Measurements from ENCODE around the gene OBSCN.

OBSCN gene

DNA sequence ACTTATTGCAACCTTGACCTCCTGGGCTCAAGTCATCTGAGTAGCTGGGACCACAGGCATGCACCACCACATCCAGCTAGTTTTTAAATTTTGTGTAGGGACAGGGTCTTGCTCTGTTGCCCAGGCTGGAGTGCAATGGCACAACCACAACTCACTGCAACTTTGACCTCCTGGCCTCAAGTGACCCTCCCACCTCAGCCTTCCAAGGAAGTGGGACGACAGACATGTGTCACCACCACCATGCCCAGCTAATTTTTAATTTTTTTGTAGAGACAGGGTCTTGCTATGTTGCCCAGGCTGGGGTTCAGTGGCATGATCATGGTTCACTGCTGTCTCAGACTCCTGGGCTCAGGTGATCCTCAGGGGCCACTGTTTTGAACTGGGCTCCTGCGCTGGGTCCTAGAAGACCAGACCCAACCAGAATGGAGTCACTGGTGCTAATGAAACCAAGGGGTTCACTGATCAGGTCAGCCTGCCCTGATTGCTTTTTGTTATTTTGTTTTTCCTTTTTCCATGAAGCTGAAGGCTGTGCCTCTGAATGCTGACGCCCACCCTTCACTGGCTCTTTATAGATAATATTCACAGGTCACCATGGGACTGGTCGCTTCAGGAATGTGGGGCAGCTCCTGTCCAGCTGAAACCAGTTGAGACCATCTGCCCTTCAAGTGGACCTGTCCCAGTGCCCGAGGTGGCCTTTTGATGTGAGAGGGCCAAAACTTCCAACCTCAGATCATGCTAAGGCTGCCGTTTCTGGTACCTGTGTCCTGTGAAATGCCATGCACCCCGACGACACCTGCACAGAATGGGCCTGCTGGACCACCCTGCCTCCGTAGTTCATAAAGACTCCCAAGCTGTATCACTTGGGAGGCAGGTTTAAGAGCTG is 203.9 kb downstream of the OBSCN start:
- H3K9me3 Mint-ChIP-seq (ENCODE audit: low read depth), result no peaks in the 10 kb centered on the region
- H3K4me1 Mint-ChIP-seq (ENCODE audit: low read depth), result peaks cover 16% of the 10 kb centered on the region
- H3K4me3 Mint-ChIP-seq, result no peak overlapping the region
- no peak overlapping the region for H3K27ac Mint-ChIP-seq
- H3K36me3 Mint-ChIP-seq, result no peaks in the 10 kb centered on the region
- H3K27me3 Mint-ChIP-seq, result no peaks in the 10 kb centered on the region

DNA sequence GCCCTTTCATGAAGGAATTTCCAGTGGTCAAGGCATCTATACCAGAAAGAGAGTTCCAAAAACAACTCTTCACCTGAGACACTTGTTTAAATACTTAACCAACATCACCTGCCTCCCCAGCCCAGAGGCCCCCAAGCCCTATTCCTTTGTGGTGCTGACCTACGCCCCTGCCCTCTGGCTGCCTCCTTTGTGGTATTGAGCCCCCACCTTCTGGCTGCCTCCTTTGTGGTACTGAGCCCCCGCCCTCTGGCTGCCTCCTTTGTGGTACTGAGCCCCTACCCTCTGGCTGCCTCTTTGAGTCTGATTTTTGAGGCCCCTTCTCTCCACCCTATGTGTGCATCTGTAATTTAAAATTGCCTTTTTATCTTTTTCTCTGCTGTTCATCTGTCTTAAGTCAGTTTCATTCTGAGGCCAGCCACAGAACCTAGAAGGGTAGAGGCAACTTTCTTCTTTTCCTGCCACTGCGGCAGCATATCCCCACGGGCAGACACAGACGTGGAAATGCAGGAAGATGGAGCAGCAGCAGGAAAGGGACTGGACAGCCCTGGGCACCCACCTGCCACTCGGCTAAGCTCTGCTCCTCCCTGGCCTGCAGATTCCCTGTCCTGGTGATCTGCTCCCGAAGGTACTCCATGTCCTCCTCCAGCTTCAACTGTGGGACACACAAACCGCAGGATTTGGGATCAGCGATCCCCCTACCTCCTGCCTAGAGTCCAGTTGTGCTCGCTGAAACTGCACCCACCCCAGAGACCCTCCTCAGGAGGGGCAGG is 205.6 kb downstream of the OBSCN start:
- no peak overlapping the region for H3K27ac Mint-ChIP-seq
- H3K36me3 Mint-ChIP-seq, result no peaks in the 10 kb centered on the region
- no peaks in the 10 kb centered on the region for H3K27me3 Mint-ChIP-seq
- no peaks in the 10 kb centered on the region for H3K9me3 Mint-ChIP-seq (ENCODE audit: low read depth)
- no peak overlapping the region for H3K4me3 Mint-ChIP-seq
- peaks cover 19% of the 10 kb centered on the region for H3K4me1 Mint-ChIP-seq (ENCODE audit: low read depth)

DNA sequence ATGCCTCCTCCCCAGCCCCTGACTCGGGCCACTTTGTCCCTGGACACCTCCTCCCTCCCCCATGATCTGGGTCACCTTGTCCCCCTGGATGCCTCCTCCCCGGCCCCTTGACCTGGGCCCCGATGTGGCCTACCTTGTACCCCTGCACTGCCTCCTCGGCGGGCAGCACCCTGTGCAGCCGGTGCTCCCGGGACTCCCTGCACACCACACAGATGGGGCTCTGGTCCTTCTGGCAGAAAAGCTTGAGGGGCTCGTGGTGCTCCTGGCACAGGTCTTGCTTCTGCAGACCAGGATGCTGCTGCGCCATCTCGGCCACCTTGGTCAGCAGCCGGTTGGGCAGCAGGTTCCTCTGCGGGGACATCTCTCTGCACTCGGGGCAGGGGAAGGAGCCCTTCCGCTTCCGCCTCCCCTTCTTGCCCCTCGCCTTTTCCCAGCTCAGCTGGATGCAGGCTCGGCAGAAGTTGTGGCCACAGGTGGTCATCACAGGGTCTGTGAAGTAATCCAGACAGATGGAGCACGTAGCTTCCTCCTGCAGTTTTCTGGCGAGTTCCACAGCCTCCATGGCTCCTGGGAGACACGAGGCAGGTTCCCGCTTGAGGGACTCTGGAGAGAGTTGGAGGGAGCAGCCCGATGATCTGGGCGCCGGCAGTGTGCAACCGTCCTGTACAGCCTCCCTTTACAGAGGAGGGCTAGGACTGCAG is 206.8 kb downstream of the OBSCN start:
- peaks cover 3% of the 10 kb centered on the region for H3K27me3 Mint-ChIP-seq
- H3K36me3 Mint-ChIP-seq, result no peaks in the 10 kb centered on the region
- no peak overlapping the region for H3K27ac Mint-ChIP-seq
- H3K4me3 Mint-ChIP-seq, result no peak overlapping the region
- H3K4me1 Mint-ChIP-seq (ENCODE audit: low read depth), result peaks cover 16% of the 10 kb centered on the region
- H3K9me3 Mint-ChIP-seq (ENCODE audit: low read depth), result no peaks in the 10 kb centered on the region

DNA sequence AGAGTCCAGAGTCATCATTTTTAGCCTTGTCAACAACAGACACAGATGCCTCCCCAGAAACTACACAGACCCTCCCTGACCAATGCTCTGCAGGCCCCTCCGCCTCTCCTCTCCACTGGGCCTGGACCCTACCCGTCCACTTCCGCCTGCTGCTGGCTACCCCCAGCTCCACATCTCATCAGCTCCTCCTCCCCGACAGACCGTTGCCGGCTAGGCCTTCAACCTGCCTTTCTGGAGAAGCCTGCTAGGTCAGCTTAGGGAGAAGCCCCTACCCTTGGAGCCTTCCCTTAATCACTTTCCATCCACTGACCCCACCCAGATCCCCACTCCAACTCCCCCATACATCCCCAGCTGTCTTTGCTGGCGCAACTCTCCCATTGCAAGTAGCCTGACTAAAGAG is 207.4 kb downstream of the OBSCN start:
- H3K4me1 Mint-ChIP-seq (ENCODE audit: low read depth), result peaks cover 16% of the 10 kb centered on the region
- H3K27me3 Mint-ChIP-seq, result peaks cover 3% of the 10 kb centered on the region
- no peak overlapping the region for H3K27ac Mint-ChIP-seq
- H3K36me3 Mint-ChIP-seq, result no peaks in the 10 kb centered on the region
- H3K9me3 Mint-ChIP-seq (ENCODE audit: low read depth), result no peaks in the 10 kb centered on the region
- peak overlapping the region; percentile 60 for H3K4me3 Mint-ChIP-seq

DNA sequence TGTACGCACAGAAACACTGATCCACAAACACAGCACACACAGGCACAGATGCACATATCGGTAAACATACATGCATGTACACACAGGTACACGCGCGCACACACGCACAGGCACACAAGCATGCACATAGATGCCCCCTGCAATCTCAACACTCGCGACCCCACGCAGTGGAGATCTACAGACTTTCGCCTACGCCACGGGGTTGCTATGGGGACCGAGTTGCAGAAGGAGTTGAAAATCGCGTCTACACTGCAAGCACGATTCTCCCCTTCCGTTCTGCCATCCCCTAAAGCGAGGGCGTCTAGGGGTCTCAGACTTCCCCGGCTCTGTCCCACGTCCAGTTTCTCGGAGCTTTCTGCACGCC is 208.0 kb downstream of the OBSCN start:
- Mint-ChIP-seq H3K36me3 (no peaks in the 10 kb centered on the region), H3K27ac (no peak overlapping the region), H3K9me3 (ENCODE audit: low read depth) (no peaks in the 10 kb centered on the region), H3K4me1 (ENCODE audit: low read depth) (peaks cover 16% of the 10 kb centered on the region), H3K27me3 (peaks cover 3% of the 10 kb centered on the region), H3K4me3 (peak overlapping the region; percentile 60)

DNA sequence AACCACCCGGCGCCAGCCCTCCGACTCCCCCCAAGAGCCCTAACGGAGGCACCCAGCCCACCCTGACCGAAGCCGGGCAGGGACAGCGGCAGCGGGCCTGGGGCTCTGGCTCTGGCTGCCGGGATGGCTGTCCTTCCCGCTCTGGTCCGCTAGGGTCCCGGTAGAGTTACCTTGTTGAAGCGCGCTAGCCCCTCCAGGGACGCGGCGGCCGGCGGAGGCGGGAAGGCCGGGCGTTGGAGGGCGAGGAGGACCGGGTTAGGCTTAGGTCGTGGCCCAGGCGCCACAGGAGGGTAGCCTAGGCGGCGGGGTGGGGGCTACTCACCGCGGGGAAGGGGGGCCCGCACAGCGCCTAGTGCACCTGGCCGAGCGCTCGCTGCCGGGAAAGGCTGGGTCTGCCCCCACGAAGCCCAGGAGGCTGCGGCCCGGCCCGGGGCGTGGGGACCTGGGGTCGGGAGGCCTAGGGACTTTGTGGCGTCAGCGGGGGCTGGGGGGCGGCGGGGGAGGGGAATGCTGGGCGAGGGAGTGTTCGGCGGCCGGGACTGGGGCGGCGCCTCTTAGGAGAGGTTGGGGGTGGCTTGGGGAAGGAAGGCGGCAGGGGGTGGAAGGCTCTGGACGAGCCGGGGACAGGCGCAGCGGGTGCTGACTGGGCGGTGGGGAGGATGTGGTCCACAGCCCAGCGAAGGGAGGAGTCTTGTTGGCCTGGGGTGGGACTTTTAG is 208.5 kb downstream of the OBSCN start, which contains the start of gene TRIM17:
Gene TRIM17, minus strand, starts transcription at position 645 of the 717 bp plus-strand sequence. CDS start 1,789 bp downstream, outside the sequence.
- Mint-ChIP-seq H3K9me3 (ENCODE audit: low read depth) (no peaks in the 10 kb centered on the region), H3K4me1 (ENCODE audit: low read depth) (peaks cover 16% of the 10 kb centered on the region), H3K36me3 (no peaks in the 10 kb centered on the region), H3K27me3 (peaks cover 3% of the 10 kb centered on the region), H3K4me3 (peak within 1 kb of the TSS; percentile 83), H3K27ac (no peak within 1 kb of the TSS)

DNA sequence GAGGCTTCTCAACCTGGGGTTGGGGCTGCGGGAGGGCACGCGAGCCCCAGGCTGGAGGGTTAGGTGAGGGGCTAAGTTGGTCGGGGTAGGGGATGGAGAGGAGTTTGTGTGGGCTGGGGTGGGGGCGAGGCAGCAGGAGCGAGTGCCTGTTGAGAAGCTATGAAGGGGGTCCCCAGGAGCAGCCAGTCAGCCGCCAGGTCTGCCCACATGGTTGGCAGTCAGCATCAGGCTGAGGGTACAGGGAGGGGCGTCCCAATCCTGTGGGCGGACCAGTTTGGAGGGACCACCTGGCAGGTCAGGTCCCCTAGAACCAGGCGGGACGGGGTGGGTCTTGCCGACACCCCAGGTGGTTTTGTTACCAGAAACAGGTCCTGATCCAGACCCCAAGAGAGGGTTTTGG is 209.2 kb downstream of the OBSCN start:
- H3K36me3 Mint-ChIP-seq, result no peaks in the 10 kb centered on the region
- peak overlapping the region; percentile 49 for H3K4me3 Mint-ChIP-seq
- no peak overlapping the region for H3K27ac Mint-ChIP-seq
- H3K9me3 Mint-ChIP-seq (ENCODE audit: low read depth), result no peaks in the 10 kb centered on the region
- H3K27me3 Mint-ChIP-seq, result peaks cover 3% of the 10 kb centered on the region
- H3K4me1 Mint-ChIP-seq (ENCODE audit: low read depth), result peaks cover 16% of the 10 kb centered on the region

DNA sequence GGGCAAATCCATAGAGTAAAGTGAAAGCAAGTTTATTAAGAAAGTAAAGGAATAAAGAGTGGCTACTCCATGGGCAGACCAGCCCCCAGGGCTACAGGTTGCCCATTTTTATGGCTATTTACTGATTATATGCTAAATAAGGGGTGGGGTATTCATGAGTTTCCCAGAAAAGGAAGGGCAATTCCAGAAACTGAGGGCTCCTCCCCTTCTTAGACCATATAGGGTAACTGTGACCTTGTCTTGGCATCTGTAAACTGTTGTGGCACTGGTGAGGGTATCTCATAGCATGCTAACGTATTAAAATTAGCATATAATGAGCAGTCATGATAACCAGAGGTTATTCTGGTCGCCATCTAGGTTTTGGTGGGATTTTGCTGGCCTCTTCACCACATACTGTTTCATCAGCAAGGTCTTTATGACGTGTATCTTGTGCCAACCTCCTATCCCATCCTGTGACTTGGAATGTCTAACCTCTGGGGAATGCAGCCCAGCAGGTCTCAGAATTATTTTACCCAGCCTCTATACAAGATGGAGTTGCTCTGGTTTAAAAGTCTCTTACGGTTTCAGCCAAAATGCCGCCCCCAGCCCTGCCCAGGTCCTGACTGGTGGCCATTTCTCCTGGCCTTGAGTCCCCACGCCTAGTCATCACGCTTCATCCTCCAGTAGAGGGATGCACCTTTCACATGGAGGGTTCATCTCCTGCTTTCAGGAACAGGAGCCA is 209.8 kb downstream of the OBSCN start:
- H3K9me3 Mint-ChIP-seq (ENCODE audit: low read depth), result no peaks in the 10 kb centered on the region
- no peaks in the 10 kb centered on the region for H3K36me3 Mint-ChIP-seq

DNA sequence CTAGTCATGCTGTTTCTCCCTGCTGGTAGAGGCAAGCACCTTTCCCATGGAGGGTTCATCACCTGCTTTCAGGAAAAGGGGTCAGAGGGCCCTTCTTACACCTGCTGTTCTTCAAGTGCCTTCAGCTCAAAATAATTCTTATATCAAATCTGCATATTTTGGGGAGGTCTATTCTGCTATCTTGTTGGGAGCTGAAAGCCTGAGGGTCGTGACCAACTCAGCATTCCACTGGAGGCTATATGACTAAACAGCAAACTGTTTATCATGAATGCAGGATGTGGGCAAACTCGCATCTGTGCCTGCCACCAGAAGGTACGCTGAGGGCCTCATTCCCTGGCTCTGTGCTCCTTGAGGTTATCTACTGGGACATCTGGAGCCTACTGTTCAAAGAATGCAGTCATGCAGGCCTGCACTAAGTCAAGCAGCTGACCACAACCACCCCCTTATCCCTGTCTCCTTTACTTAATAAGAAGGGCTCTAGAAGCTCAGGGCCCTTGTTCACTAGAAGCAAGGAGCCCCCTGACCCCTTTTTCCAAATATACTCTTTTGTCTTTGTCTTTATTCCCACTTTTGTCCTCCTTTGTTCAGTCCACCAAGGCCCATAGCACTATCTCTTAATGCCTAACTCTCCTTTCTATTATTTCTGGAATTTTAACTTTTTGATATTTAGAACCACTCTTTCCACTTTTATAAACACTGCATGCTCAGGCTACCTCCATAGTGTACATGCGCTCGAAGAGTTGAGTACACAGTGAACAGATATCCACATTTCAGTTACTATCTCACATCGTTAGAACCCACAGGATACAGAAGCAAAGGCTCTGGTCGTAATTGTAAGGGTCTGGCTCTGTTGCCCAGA is 213.4 kb downstream of the OBSCN start:
- Mint-ChIP-seq H3K4me1 (ENCODE audit: low read depth) (peaks cover 7% of the 10 kb centered on the region), H3K27me3 (peaks cover 3% of the 10 kb centered on the region), H3K27ac (no peak overlapping the region), H3K36me3 (no peaks in the 10 kb centered on the region), H3K9me3 (ENCODE audit: low read depth) (no peaks in the 10 kb centered on the region), H3K4me3 (no peak overlapping the region)

More for the DNA sequence above, 209.8 kb downstream of the OBSCN start:
- peaks cover 3% of the 10 kb centered on the region for H3K27me3 Mint-ChIP-seq
- no peak overlapping the region for H3K27ac Mint-ChIP-seq
- peak overlapping the region; percentile 49 for H3K4me3 Mint-ChIP-seq
- peaks cover 16% of the 10 kb centered on the region for H3K4me1 Mint-ChIP-seq (ENCODE audit: low read depth)

DNA sequence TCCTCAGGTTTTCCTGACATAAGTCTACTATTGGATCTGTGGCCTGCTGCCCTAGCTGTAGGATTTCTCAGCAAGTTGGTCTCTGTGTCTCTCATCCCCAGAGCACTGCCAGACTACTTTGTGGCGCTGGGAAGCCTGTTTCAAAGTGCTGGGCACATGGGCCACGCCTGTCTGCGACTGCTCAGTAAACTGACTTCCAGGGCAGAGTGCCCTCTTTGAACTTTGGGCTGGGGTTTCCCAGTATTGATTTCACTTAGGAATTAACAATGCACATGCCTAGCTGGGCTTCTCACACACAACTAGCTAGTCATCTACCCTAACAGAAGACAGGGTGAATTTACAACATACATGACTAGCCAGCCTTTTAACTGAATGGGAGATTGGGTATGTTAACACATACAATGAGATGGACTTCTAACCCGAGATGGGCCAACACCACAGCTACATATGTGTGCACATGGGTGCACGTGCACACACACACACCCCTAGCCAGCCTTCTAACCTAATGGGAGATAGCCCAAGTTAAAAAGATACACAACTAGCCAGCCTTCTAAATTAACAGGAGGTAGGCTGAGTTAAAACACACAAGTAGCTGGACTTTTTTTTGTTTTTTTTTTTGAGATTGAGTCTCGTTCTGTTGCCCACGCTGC is 215.7 kb downstream of the OBSCN start:
- Mint-ChIP-seq H3K36me3 (no peaks in the 10 kb centered on the region), H3K9me3 (ENCODE audit: low read depth) (no peaks in the 10 kb centered on the region), H3K4me1 (ENCODE audit: low read depth) (no peaks in the 10 kb centered on the region), H3K4me3 (no peak overlapping the region), H3K27ac (no peak overlapping the region), H3K27me3 (peaks cover 9% of the 10 kb centered on the region)

DNA sequence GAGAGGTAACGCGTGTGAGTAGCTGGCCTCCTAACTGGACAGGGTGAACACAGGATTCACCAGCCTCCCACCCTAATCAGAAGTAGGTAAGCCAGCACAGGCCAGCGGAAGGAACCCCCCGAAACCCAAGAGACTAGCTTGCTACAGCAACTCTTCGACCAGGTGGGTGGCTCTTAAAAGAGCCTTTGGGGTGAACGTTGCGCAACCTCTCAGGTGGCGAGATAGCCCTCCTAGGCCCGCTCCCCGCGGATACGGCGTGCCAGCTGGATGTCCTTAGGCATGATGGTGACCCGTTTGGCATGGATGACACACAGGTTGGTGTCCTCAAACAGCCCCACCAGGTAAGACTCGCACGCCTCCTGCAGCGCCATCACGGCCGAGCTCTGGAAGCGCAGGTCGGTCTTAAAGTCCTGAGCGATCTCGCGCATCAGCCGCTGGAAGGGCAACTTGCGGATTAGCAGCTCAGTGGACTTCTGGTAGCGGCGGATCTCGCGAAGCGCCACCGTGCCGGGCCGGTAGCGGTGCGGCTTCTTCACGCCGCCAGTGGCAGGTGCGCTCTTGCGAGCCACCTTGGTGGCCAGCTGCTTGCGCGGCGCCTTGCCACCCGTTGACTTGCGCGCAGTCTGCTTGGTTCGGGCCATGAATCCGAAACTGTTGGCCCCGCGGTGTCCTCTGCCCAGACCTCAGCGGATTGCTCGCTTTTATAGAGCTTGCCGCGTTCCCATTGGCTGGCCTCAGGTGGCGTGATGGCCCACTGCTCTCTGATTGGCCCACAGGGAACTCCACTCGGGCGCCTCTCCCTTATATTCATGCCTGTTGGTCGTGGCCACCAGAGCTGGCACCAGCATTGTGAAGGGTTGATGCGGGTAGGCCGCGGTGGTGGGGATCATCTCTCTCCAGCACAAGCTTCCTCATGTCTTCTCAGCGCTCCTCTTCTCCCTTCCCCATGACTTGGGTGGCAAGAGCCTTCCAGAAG is 217.1 kb downstream of the OBSCN start:
- Mint-ChIP-seq H3K27ac (no peak overlapping the region), H3K9me3 (ENCODE audit: low read depth) (no peaks in the 10 kb centered on the region), H3K4me3 (no peak overlapping the region), H3K4me1 (ENCODE audit: low read depth) (no peaks in the 10 kb centered on the region), H3K36me3 (no peaks in the 10 kb centered on the region), H3K27me3 (peaks cover 8% of the 10 kb centered on the region)

DNA sequence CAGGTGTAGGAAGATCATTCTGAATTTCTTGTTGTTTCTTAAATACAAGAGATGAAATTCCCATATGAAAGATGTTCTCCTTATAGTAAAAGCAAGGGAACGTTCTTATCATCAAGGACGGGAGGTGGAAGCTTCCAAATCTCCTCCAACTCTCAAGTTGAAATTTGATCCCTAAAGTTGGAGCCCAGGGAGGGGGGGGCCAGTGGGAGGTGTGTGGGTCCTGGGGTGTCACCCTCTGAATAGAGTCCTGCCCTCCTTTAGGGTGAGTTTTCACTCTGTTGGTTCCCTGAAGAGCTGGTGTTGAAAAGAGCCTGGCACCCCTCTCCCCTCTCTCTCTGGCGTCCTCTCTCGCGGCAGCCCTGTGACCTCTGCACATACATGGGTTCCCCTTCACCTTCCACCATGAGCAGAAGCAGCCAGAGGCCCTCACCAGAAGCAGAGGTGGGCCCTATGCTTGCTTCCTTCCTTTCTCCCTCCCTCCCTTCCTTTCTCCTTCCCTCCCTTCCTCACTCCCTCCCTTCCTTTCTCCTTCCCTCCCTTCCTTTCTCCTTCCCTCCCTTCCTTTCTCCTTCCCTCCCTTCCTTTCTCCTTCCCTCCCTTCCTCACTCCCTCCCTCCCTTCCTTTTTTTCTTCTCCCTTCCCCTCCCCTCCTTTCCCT is 218.8 kb downstream of the OBSCN start:
- Mint-ChIP-seq H3K36me3 (no peaks in the 10 kb centered on the region), H3K27me3 (peaks cover 12% of the 10 kb centered on the region)

More for the DNA sequence above, 218.8 kb downstream of the OBSCN start:
- Mint-ChIP-seq H3K27ac (no peak overlapping the region), H3K4me3 (no peak overlapping the region), H3K9me3 (ENCODE audit: low read depth) (no peaks in the 10 kb centered on the region), H3K4me1 (ENCODE audit: low read depth) (no peaks in the 10 kb centered on the region)

Data from activated naive CD8-positive, alpha-beta T cell (primary cell).